Esophagus muscularis mucosa (tissue), 4 donors: Measurements from ENCODE around the gene PLCH1. TPM values are rescaled to one million over a fixed set of nuclear protein-coding genes. Genes with fewer than 3 reads are reported as not detected.

Experiments used
- DNase-seq: peaks from one replicate; pipeline ENCODE4 v3.0.0-alpha.2; 2017; ENCODE audit errors: extremely low spot score
- H3K27ac ChIP-seq, 4 donors: fragments of 200-600 bp; sonication (generic); replicated peaks in 1 of 4; 1 replicate in 3 of 4; 2 replicates in 1 of 4; pipeline ENCODE4 v1.5.1; 2016 to 2019; ENCODE audit warnings: mild to moderate bottlenecking in 1 of 4
- H3K27me3 ChIP-seq, 4 donors: fragments of 200-600 bp; sonication (generic); one replicate each; pipeline versions ENCODE4 v1.5.1 to v1.6.0; 2016 to 2019
- H3K36me3 ChIP-seq, 4 donors: fragments of 200-600 bp; sonication (generic); one replicate each; pipeline ENCODE4 v1.5.1; 2016 to 2019
- H3K4me1 ChIP-seq, 4 donors: fragments of 200-600 bp; sonication (generic); one replicate each; pipeline ENCODE4 v1.5.1; 2016 to 2019
- H3K4me3 ChIP-seq, 4 donors: fragments of 200-600 bp; sonication (generic); 1 replicate in 2 of 4; 2 replicates in 2 of 4; pipeline ENCODE4 v1.5.1; 2016 to 2019; ENCODE audit warnings: mild to moderate bottlenecking in 4 of 4, moderate library complexity in 1 of 4
- H3K9me3 ChIP-seq, 4 donors: fragments of 200-600 bp; sonication (generic); 1 replicate in 3 of 4; 2 replicates in 1 of 4; pipeline ENCODE4 v1.5.1; 2016 to 2019
- EP300 ChIP-seq: sonication (generic); formaldehyde crosslinking; IDR thresholded peaks from one replicate; pipeline ENCODE4 v1.6.1; 2017; ENCODE audit warnings: antibody characterized with exemption
- POLR2A ChIP-seq: fragments of 450-650 bp; IDR thresholded peaks from one replicate; pipeline ENCODE4 v1.6.1; 2017; ENCODE audit warnings: antibody characterized with exemption, moderate library complexity, mild to moderate bottlenecking, low read depth
- POLR2AphosphoS5 ChIP-seq, 2 donors: sonication (generic); formaldehyde crosslinking; IDR thresholded peaks; one replicate each; pipeline ENCODE4 v1.6.1; 2017; ENCODE audit warnings: antibody characterized with exemption in 2 of 2
- WGBS: methylation state at CpG from one replicate; pipeline ENCODE4 v1.1.5; 2018; 5-methylcytosine and 5-hydroxymethylcytosine counted together
- intact Hi-C: fragments of 100-400 bp; cut with DNase I; formaldehyde crosslinking; loops from one replicate; pipeline ENCODE4 v1.15.1; 2023
- total RNA-seq, 4 donors: library from RNA; depleted of rRNA; stranded (reverse); fragments of >200 nt; gene quantifications; one replicate each; pipeline versions ENCODE4 v1.1.0 to v1.2.1, GENCODE V29; 2016
- TF ChIP-seq, protein P1 (sequence below), 3 experiments: fragments of 200-600 bp in 2 of 3; fragments of 450-650 bp in 1 of 3; sonication (generic) in 2 of 3; IDR thresholded peaks; one replicate each; pipeline ENCODE4 v1.5.1; 2017 to 2019; ENCODE audit warnings: antibody characterized with exemption in 3 of 3, mild to moderate bottlenecking in 2 of 3, moderate library complexity in 1 of 3

Gene PLCH1
- total RNA-seq, 4 donors from 2014 or later, result under 0.01 to 0.52 (median 0.36) TPM

GRCh38 chr3:155363690-155364070, 381.2 kb downstream of the PLCH1 start:
- TF ChIP-seq POLR2AphosphoS5 (IDR thresholded peaks at IDR 0.05) (no peak), EP300 (no peak), POLR2A (no peak)
- TF ChIP-seq, protein P1, sequence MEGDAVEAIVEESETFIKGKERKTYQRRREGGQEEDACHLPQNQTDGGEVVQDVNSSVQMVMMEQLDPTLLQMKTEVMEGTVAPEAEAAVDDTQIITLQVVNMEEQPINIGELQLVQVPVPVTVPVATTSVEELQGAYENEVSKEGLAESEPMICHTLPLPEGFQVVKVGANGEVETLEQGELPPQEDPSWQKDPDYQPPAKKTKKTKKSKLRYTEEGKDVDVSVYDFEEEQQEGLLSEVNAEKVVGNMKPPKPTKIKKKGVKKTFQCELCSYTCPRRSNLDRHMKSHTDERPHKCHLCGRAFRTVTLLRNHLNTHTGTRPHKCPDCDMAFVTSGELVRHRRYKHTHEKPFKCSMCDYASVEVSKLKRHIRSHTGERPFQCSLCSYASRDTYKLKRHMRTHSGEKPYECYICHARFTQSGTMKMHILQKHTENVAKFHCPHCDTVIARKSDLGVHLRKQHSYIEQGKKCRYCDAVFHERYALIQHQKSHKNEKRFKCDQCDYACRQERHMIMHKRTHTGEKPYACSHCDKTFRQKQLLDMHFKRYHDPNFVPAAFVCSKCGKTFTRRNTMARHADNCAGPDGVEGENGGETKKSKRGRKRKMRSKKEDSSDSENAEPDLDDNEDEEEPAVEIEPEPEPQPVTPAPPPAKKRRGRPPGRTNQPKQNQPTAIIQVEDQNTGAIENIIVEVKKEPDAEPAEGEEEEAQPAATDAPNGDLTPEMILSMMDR (IDR thresholded peaks at IDR 0.05), result no peak
- intact Hi-C loops, result no loop called here
- Histone ChIP-seq H3K27ac (no peak overlapping the region), H3K4me1 (no peaks in the 10 kb centered on the region), H3K36me3 (no peaks in the 10 kb centered on the region), H3K9me3 (peaks cover 0 to 5% (median 3%) of the 10 kb centered on the region in 4 donors), H3K4me3 (no peak overlapping the region), H3K27me3 (no peaks in the 10 kb centered on the region)
- no peak for DNase-seq
- WGBS, result 57% methylated on average over 3 of the region's 3 CpGs

DNA sequence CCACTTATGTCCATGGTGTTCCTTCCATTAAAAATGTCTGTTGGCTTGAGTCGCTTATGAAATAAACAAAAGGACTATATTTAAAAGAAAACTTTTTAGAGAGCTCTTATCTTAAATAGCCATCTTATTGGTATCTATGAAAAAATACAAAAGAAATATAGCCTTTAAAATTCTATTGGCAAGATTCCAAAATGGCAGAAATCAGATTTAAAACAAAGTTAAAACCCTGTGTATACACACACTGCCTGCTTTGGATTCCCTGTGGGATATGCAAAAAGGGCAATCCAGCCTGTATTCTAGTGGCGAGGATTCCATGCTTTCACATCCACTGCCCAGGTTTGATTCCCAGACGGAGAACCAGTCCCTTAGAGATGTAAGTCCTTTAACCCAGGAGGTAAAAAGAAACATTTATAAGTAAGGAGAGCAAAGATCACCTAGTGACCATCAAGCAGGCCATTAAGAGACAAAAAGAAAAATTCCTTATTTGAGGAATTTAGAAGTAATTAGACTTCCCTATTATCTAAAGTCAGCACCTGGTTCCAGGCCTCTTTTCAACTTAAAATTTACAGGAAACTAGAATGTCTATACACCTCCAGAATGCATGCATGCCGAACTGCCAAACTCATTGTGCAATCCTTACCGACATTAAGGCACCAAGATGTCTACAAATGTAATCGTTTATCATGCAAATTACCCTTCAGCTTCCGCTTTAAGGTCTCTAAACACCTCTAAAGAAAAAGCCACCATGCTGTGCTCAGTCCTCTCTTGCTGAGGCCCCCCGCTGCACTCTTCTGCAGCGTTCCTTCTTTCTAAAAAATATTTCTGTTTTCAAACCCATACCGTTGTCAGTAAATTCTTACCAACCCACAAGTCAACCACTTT, 381.8 kb downstream of the PLCH1 start:
- TF ChIP-seq EP300 (no peak), POLR2A (no peak), POLR2AphosphoS5 (IDR thresholded peaks at IDR 0.05) (no peak)
- Histone ChIP-seq H3K9me3 (peaks cover 0 to 5% (median 3%) of the 10 kb centered on the region in 4 donors), H3K4me3 (no peak overlapping the region), H3K4me1 (no peaks in the 10 kb centered on the region), H3K27ac (no peak overlapping the region), H3K27me3 (no peaks in the 10 kb centered on the region), H3K36me3 (no peaks in the 10 kb centered on the region)
- WGBS, result 57% methylated on average over 10 of the region's 10 CpGs
- intact Hi-C loops, result no loop called here
- DNase-seq, result no peak

DNA sequence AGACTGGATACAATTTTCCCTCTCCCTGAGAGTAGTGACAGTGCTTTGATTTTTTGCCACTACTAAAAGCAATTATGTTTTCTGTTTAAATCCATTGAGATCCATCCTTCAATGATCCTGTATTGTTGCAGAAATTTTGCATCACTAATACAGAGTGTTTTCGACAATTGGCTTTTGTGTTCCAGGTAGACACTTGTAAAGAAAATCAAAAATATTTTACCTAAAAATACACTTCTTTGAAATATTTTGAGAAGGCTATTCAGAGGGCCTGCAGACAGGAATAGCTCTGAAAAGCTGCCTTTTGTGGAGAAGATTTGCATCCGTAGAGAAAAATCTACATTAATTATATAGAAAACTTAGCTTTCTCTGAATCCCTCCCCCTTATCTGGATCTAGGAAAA, 384.6 kb downstream of the PLCH1 start:
- TF ChIP-seq EP300 (no peak), POLR2A (no peak), POLR2AphosphoS5 (IDR thresholded peaks at IDR 0.05) (no peak)
- TF ChIP-seq, protein P1 (IDR thresholded peaks at IDR 0.05), result no peak
- no peak for DNase-seq
- Histone ChIP-seq H3K27ac (no peak overlapping the region), H3K27me3 (no peaks in the 10 kb centered on the region), H3K9me3 (peaks cover 0 to 2% (median under 1%) of the 10 kb centered on the region in 4 donors), H3K4me1 (no peaks in the 10 kb centered on the region), H3K36me3 (no peaks in the 10 kb centered on the region), H3K4me3 (no peak overlapping the region)
- 94% methylated on average over 2 of the region's 2 CpGs for WGBS
- intact Hi-C loops, result no loop called here

GRCh38 chr3:155356594-155357370, 388.1 kb downstream of the PLCH1 start:
- no peak for DNase-seq
- H3K9me3 ChIP-seq, result no peaks in the 10 kb centered on the region
- 85% methylated on average over 5 of the region's 7 CpGs for WGBS
- intact Hi-C loops, result no loop called here
- H3K27me3 ChIP-seq, result no peaks in the 10 kb centered on the region
- no peak overlapping the region for H3K27ac ChIP-seq
- no peaks in the 10 kb centered on the region for H3K36me3 ChIP-seq
- H3K4me3 ChIP-seq, result no peak overlapping the region
- H3K4me1 ChIP-seq, result no peaks in the 10 kb centered on the region
- TF ChIP-seq EP300, result no peak
- TF ChIP-seq, protein P1 (IDR thresholded peaks at IDR 0.05), result no peak
- TF ChIP-seq POLR2A, result no peak
- TF ChIP-seq POLR2AphosphoS5 (IDR thresholded peaks at IDR 0.05), result no peak

DNA sequence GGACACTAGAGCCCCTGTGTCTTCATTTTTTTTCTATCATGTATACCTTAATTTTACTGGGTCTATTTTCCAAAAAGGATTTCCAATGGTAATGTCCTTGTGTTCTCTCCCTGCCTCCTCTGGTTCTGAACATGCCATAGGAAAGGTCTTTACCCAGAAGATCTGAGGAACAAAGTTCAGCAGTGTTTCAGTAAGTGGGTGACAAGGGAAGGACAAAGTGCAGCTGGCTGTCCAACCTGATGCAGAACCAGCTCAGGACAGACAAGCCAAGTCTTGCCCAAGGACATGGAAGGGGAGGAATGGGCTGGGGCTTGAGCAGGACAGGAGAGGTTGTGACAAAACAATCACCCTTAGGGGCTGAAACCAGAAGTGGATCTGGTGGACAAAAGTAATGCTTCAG, 390.2 kb downstream of the PLCH1 start:
- no peak for DNase-seq
- intact Hi-C loops, result no loop called here
- H3K9me3 ChIP-seq, result no peaks in the 10 kb centered on the region
- H3K27me3 ChIP-seq, result no peaks in the 10 kb centered on the region
- H3K4me1 ChIP-seq, result no peaks in the 10 kb centered on the region
- TF ChIP-seq POLR2A (no peak), EP300 (no peak), POLR2AphosphoS5 (IDR thresholded peaks at IDR 0.05) (no peak)
- TF ChIP-seq, protein P1 (IDR thresholded peaks at IDR 0.05), result no peak
- no peaks in the 10 kb centered on the region for H3K36me3 ChIP-seq
- H3K27ac ChIP-seq, result no peak overlapping the region
- H3K4me3 ChIP-seq, result no peak overlapping the region
